ENCODE measurements around the gene HRH3.
A peak's percentile ranks its signal among the peaks of the same experiment; 100 is the strongest.

- TF ChIP-seq CTCF (IDR thresholded peaks at IDR 0.05) (no peak), POLR2A (IDR thresholded peaks at IDR 0.05) (peak; percentile 57), POLR2AphosphoS5 (IDR thresholded peaks at IDR 0.05) (peak in 2 of 3 donors; percentile 59 to 81), EP300 (IDR thresholded peaks at IDR 0.05; ENCODE audit: low read depth) (no peak)
These were observed 21.4 kb upstream of the HRH3 start for GRCh38 chr20:62241506-62241905.

Data from transverse colon (tissue), 4 donors.